Activated CD4-positive, alpha-beta T cell treated with anti-CD3 and anti-CD28 coated beads for 24 hours (primary cell): ENCODE measurements around the gene KSR2.
A peak's percentile ranks its signal among the peaks of the same experiment; 100 is the strongest.
"Not testable (repeated sequence)": the region's sequence is repeated elsewhere in the genome, so short reads cannot be mapped to it uniquely, and the experiment has no call there.

ENCODE experiments used
- DNase-seq, 2 donors: peaks; one replicate each; pipeline ENCODE4 v3.0.0-alpha.2; 2020; ENCODE audit warnings: low read depth in 2 of 2

The KSR2 gene

GRCh38 chr12:117640511-117640910, 328.3 kb downstream of the KSR2 start:
- no peak for DNase-seq

- DNase-seq, result no peak
These were observed 339.3 kb downstream of the KSR2 start for GRCh38 chr12:117629454-117629853.

GRCh38 chr12:117628711-117629110, 340.1 kb downstream of the KSR2 start:
- not testable (repeated sequence) for DNase-seq

GRCh38 chr12:117622741-117623140, 346.0 kb downstream of the KSR2 start:
- no peak for DNase-seq

GRCh38 chr12:117622087-117622486, 346.7 kb downstream of the KSR2 start:
- DNase-seq, result no peak

- no peak for DNase-seq
These were observed 361.0 kb downstream of the KSR2 start for GRCh38 chr12:117607778-117608177.

GRCh38 chr12:117606945-117607344, 361.8 kb downstream of the KSR2 start:
- no peak for DNase-seq

GRCh38 chr12:117606024-117606423, 362.8 kb downstream of the KSR2 start:
- no peak for DNase-seq

GRCh38 chr12:117603316-117604113, 365.3 kb downstream of the KSR2 start:
- no peak for DNase-seq

GRCh38 chr12:117599849-117600248, 368.9 kb downstream of the KSR2 start:
- DNase-seq, result no peak

GRCh38 chr12:117596968-117597367, 371.8 kb downstream of the KSR2 start:
- DNase-seq, result no peak

- DNase-seq, result no peak
These were observed 373.0 kb downstream of the KSR2 start for GRCh38 chr12:117595751-117596150.

GRCh38 chr12:117594481-117594880, 374.3 kb downstream of the KSR2 start:
- DNase-seq, result no peak

GRCh38 chr12:117593815-117594400, 374.9 kb downstream of the KSR2 start:
- DNase-seq, result no peak

GRCh38 chr12:117592588-117593305, 376.0 kb downstream of the KSR2 start:
- no peak for DNase-seq

GRCh38 chr12:117590999-117591398, 377.8 kb downstream of the KSR2 start:
- no peak for DNase-seq

- DNase-seq, result no peak
These were observed 378.4 kb downstream of the KSR2 start for GRCh38 chr12:117590386-117590785.

GRCh38 chr12:117589021-117589420, 379.8 kb downstream of the KSR2 start:
- DNase-seq, result no peak

- DNase-seq, result peak; percentile 14 to 42
These were observed 381.0 kb downstream of the KSR2 start for GRCh38 chr12:117587631-117588287.

GRCh38 chr12:117583677-117584225, 385.0 kb downstream of the KSR2 start:
- no peak for DNase-seq

- DNase-seq, result no peak
These were observed 385.7 kb downstream of the KSR2 start for GRCh38 chr12:117583092-117583491.
